Psoas muscle (tissue), 8 donors: ENCODE data around the gene ST6GAL1. TPM values are rescaled to one million over a fixed set of nuclear protein-coding genes. Genes with fewer than 3 reads are reported as not detected.
A peak's percentile ranks its signal among the peaks of the same experiment; 100 is the strongest.

Experiments
- ATAC-seq, 4 donors: fragments of 200-7000 bp; cut with Tn5 transposase; one replicate each; pipeline ENCODE4 v1.9.1; 2020; ENCODE audit warnings: moderate library complexity in 3 of 4, mild to moderate bottlenecking in 2 of 4
- DNase-seq, 2 donors: peaks; one replicate each; pipeline ENCODE4 v3.0.0-alpha.2; 2020
- H3K27ac ChIP-seq: fragments of 200-600 bp; one replicate; pipeline ENCODE4 v1.8.0; 2022
- H3K27me3 ChIP-seq, 3 donors: fragments of 200-600 bp in 1 of 3; one replicate each; pipeline versions ENCODE4 v1.6.1 to v1.8.0; 2013 to 2022; ENCODE audit warnings: low read length in 2 of 3, mild to moderate bottlenecking in 2 of 3, moderate library complexity in 1 of 3; ENCODE audit not compliant: insufficient read depth in 3 of 3
- H3K36me3 ChIP-seq, 2 donors: fragments of 200-600 bp in 1 of 2; one replicate each; pipeline versions ENCODE4 v1.6.1 to v1.8.0; 2013 to 2022; ENCODE audit warnings: low read depth in 1 of 2, mild to moderate bottlenecking in 1 of 2, moderate library complexity in 1 of 2; ENCODE audit not compliant: insufficient read depth in 1 of 2
- H3K4me1 ChIP-seq: fragments of 200-600 bp; one replicate; pipeline ENCODE4 v1.8.0; 2022
- H3K4me3 ChIP-seq: fragments of 200-600 bp; one replicate; pipeline ENCODE4 v1.8.0; 2022; ENCODE audit warnings: mild to moderate bottlenecking
- H3K9me3 ChIP-seq: fragments of 200-600 bp; one replicate; pipeline ENCODE4 v1.8.0; 2022
- CTCF ChIP-seq: fragments of 200-600 bp; IDR thresholded peaks from one replicate; pipeline ENCODE4 v1.8.0; 2022; ENCODE audit warnings: antibody characterized with exemption
- WGBS, 3 donors: extraction: QIAGEN DNeasy Blood & Tissue Kit; methylation state at CpG; one replicate each; pipeline versions ENCODE4 v1.1.6 to v1.1.7; 2013; 5-methylcytosine and 5-hydroxymethylcytosine counted together
- intact Hi-C, 2 donors: fragments of 100-400 bp; cut with DNase I; formaldehyde crosslinking; loops; one replicate each; pipeline versions ENCODE4 v1.11.0 to v1.14.2; 2022
- polyA plus RNA-seq, 3 donors: library from polyadenylated mRNA; stranded (reverse); fragments of 200-250 nt; gene quantifications; one replicate each; pipeline ENCODE4 v1.2.3, GENCODE V29; 2013
- total RNA-seq, 4 donors: library from RNA; stranded (reverse); fragmentation: NEBNext Ultra II Directional in 2 of 4; extraction: Animal tissue kit (Norgen Biotek cat#: 25700) in 2 of 4; gene quantifications; one replicate each; pipeline versions ENCODE4 v1.2.1 to v1.2.4, GENCODE V29; 2021 to 2023
- donor health status: healthy with polysubstance abuse.
- donor health status: DM: no; HTN: no; CAD: no; lungs with moderate emphysema.
- donor health status: Bipolar disorder and iron deficiency.
- donor health status: healthy.
- donor health status: DM: yes; HTN: yes; CAD: no.
- donor health status: DM: no; HTN: no; CAD: no.
- donor health status: DM: no; HTN: no; CAD: no.
- donor health status: DM: yes; HTN: yes; CAD: no.

Gene ST6GAL1
- total and polyA plus RNA-seq, 7 donors, result 4.2 to 25.0 (median 15.3) TPM

- WGBS, 3 donors, result 79 to 88% (median 87%) methylated on average over 1 of the region's 1 CpG
- no peak for TF ChIP-seq CTCF
- H3K4me3 ChIP-seq, result no peak overlapping the region
- peaks cover 10% of the 10 kb centered on the region for H3K9me3 ChIP-seq
- intact Hi-C loops, result no loop called here
- DNase-seq, result no peak
- H3K4me1 ChIP-seq, result no peaks in the 10 kb centered on the region
- H3K27me3 ChIP-seq, result no peaks in the 10 kb centered on the region
- no peaks in the 10 kb centered on the region for H3K36me3 ChIP-seq
- no peak overlapping the region for H3K27ac ChIP-seq
- no peak for ATAC-seq
Observed at GRCh38 chr3:187088701-187089100, 158.4 kb downstream of the ST6GAL1 start.

- Histone ChIP-seq H3K36me3 (no peaks in the 10 kb centered on the region), H3K4me1 (no peaks in the 10 kb centered on the region), H3K27me3 (no peaks in the 10 kb centered on the region), H3K27ac (no peak overlapping the region), H3K9me3 (peaks cover 1% of the 10 kb centered on the region), H3K4me3 (no peak overlapping the region)
- no peak for DNase-seq
- TF ChIP-seq CTCF, result no peak
- ATAC-seq, result no peak
- WGBS, 3 donors, result 87 to 95% (median 94%) methylated on average over 1 of the region's 1 CpG
- intact Hi-C loops, result no loop called here
Observed at GRCh38 chr3:187093320-187093719, 163.0 kb downstream of the ST6GAL1 start.

- DNase-seq, result no peak
- no peaks in the 10 kb centered on the region for H3K27me3 ChIP-seq
- no peaks in the 10 kb centered on the region for H3K36me3 ChIP-seq
- H3K4me3 ChIP-seq, result no peak overlapping the region
- H3K9me3 ChIP-seq, result no peaks in the 10 kb centered on the region
- ATAC-seq, result no peak
- intact Hi-C loops, result no loop called here
- 85 to 88% (median 87%) methylated on average over 2 of the region's 2 CpGs for WGBS, 3 donors
- no peak for TF ChIP-seq CTCF
- peaks cover 6% of the 10 kb centered on the region for H3K4me1 ChIP-seq
- no peak overlapping the region for H3K27ac ChIP-seq
Observed at GRCh38 chr3:187098923-187099512, 168.7 kb downstream of the ST6GAL1 start.

DNA sequence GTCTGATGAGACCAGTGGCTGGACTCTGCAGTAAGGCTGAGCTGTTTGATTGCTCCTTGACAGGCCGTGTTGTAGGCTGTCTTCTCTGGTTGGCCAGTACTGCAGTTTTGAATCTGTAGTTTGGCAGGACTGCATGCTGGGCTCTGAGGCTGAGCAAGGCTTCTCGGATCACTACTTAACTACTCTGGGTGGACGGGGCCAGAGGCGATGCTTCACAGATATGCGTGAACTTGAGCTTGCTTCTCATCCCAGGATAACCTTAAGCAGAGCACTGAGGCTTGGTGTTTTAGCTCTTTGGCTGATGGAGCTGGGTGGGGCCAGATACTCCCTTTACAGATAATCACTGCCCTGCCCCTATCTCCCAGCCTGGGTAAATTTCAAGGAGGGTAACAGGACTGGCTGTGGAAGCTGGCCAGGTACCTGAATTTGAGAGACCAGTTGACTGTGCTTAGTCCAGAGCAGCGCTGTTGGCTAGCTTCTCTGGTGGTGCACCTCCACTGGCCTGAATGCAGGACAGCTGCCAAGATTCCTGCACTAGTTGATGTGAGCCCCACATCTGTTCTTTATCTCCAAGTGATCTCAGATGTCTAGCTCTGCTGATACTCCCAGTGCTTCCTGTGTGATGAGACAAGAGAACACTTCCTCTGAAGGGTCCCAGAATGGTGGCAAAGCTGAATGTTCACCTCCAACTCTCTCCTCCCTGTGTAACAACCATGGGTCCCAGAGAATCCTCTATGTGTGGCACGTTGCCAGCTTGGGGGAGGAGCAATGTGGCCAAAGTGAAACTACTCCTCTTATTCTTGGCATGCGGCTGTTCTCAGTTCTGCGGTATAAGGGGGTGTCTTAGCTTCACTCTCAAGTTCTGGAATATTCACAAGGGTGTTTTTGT is 171.1 kb downstream of the ST6GAL1 start:
- TF ChIP-seq CTCF, result no peak

More for the DNA sequence above, 171.1 kb downstream of the ST6GAL1 start:
- no peaks in the 10 kb centered on the region for H3K27me3 ChIP-seq
- no peaks in the 10 kb centered on the region for H3K36me3 ChIP-seq
- H3K4me1 ChIP-seq, result peaks cover 6% of the 10 kb centered on the region
- H3K27ac ChIP-seq, result peak overlapping the region; percentile 6
- DNase-seq (peak; percentile 72 to 84), ATAC-seq (peak; percentile 37 to 65 (median 53))
- intact Hi-C loops, result no loop called here
- 21 to 34% (median 24%) methylated on average over 9 of the region's 9 CpGs for WGBS, 3 donors
- H3K4me3 ChIP-seq, result peak overlapping the region; percentile 36
- no peaks in the 10 kb centered on the region for H3K9me3 ChIP-seq
